Activated gamma-delta T cell treated with Interleukin-2 at 50 U/mL for 16 hours (primary cell): ENCODE measurements around the gene MUC3A.

Experiments used
- DNase-seq: peaks from one replicate; pipeline ENCODE4 v3.0.0-alpha.2; 2020

The MUC3A gene

DNA sequence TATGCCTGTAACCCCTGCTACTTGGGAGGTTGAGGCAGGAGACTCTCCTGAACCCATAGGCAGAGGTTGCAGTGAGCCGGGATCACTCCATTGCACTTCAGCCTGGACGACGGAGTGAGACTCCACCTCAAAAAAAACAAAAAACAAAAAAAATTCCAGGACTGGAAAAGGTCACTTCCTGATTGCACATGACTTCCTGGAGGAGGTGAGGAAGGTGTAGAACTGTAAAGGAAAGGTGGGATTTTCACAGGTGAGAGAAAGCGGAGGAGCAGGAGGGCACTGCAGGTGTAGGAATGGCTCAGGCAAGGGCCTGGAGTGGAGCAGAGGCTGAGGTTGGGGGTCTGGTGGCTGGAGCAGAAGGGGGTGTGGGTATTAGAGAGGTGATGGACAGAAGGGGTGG, 3.2 kb upstream of the MUC3A start:
- no peak for DNase-seq

DNA sequence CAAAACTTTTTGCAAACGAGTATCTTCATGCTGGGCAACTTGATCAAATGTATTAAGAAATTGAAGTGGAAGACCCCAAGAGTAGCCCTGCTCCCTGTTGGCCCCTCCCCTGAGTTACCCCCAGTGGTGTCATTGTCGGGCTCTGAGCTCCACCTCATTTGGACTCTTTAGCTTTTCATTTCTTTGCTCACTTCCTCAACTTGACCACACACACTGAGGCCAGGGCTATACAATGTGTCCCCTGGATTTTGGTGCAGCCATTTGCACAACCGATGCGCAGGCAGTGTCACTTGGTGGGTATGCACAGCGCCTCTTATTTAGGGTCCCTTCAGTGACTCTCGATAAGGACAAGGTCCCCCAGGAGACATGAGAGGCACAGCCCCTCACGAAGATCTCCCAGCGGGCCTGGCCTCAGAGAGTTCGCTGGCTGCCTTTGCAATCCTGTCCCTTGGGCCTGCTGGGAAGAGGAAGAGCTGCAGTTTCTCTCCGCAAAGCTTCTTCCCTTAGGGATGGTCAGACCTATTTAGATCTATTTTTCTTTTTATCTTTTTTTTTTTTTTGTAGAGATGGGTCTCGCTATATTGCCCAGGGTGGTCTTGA, 2.5 kb upstream of the MUC3A start:
- no peak for DNase-seq

DNA sequence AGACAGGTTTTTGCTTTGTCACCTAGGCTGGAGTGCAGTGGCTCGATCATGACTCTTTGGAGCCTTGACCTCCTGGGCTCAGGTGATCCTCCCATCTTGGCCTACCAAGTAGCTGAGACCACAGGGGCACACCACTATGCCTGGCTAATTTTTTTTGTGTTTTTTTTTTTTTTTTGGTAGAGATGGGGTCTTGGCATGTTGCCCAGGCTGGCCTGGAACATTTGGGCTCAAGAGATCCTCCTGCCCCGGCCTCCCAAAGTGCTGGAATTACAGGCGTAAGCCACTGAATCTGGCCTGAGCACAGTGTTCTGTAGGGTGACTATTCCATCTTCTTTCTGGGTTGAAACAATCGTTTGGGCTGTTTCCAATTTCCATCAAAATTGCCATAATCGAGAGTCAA, 1.5 kb upstream of the MUC3A start:
- no peak for DNase-seq

DNA sequence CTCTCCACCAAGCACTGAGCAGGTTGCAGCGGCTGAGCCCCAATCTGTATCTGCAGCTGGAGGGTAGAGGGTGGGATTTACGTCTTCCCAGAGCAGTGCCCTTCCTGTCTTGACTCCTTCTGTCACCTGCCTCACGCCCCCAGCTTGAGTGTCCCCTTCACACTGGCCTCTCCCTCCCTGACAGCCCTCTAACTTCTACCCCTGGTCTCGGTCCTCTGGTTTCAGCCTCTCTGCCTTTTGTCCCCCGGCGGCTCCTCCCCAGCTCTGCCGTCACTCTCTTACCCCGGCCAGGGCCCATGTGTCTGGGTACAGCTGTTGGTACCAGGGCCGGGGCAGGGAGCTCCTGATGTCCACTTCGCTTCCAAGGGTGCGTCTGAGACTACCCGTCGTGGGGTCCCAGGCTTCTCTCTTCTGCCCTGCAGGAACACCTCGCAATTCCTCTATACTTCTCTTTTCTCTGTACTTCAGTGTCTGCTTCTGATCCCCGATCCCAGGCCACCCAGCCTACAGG, 654 bp downstream of the MUC3A start:
- DNase-seq: no peak

DNA sequence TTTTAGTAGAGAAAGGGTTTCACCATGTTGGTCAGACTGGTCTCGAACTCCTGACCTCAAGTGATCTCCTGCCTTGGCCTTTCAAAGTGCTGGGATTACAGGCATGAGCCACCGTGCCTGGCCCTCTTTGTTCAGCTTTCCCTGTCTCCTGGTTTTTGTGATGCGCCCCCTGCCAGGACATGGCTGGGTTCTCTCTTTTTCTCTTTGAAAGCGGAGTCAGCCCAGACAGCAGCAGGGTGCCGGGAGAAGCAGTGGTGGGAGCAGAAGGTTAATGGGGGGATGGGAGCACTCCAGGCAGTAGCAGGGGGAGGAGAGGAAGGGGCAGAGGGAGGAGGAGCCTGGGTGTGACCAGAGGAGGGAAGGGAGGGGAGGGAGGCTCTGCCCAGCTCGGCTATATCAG, 1.8 kb downstream of the MUC3A start:
- DNase-seq: no peak

DNA sequence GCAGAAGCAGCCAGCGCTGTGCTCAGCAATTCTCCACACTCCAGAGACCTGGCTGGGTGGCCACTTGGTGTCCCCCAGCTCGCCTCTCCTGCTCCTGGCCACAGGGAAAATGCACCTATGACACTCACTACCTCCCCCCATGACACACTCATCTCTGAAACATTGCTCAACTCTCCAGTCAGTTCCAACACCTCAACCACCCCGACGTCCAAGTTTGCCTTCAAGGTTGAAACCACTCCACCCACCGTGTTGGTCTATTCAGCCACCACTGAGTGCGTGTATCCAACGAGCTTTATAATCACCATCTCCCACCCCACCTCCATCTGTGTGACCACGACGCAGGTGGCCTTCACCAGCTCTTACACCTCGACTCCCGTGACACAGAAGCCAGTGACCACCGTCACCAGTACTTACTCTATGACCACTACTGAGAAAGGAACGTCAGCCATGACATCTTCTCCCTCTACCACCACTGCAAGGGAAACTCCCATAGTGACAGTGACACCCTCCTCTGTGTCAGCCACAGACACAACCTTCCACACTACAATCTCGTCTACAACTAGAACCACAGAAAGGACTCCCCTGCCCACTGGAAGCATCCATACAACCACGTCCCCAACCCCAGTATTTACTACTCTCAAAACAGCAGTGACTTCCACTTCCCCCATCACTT, 2.7 kb downstream of the MUC3A start:
- no peak for DNase-seq

DNA sequence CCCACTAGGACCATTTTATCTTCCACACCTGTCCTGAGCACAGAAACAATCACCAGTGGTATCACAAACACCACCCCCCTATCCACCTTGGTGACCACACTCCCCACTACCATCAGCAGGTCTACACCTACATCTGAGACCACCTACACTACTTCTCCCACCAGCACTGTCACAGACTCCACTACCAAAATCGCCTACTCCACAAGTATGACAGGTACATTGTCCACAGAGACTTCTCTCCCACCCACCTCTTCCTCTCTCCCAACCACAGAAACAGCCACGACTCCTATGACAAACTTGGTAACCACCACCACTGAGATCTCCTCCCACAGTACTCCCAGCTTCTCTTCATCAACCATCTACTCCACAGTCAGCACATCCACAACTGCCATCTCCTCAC, 3.3 kb downstream of the MUC3A start:
- no peak for DNase-seq

DNA sequence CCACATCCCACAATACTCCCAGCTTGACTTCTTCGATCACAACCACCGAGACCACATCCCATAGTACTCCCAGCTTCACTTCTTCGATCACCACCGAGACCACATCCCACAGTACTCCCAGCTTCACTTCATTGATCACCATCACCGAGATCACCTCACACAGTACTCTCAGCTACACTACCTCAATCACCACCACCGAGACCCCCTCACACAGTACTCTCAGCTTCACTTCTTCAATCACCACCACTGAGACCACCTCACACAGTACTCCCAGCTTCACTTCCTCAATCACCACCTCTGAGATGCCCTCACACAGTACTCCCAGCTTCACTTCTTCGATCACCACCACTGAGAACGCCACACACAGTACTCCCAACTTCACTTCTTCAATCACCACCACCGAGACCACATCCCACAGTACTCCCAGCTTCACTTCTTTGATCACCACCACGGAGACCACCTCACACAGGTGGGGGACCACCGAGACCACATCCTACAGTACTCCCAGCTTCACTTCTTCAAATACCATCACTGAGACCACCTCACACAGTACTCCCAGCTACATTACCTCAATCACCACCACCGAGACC, 8.6 kb downstream of the MUC3A start:
- DNase-seq: no peak

DNA sequence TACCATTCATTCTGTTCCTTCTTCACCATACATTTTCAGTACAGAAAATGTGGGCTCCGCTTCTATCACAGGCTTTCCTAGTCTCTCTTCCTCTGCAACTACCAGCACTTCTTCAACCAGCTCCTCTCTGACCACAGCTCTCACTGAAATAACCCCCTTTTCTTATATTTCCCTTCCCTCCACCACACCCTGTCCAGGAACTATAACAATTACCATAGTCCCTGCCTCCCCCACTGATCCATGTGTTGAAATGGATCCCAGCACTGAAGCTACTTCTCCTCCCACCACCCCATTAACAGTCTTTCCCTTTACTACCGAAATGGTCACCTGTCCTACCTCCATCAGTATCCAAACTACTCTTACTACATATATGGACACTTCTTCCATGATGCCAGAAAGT, 10.6 kb downstream of the MUC3A start:
- no peak for DNase-seq

DNA sequence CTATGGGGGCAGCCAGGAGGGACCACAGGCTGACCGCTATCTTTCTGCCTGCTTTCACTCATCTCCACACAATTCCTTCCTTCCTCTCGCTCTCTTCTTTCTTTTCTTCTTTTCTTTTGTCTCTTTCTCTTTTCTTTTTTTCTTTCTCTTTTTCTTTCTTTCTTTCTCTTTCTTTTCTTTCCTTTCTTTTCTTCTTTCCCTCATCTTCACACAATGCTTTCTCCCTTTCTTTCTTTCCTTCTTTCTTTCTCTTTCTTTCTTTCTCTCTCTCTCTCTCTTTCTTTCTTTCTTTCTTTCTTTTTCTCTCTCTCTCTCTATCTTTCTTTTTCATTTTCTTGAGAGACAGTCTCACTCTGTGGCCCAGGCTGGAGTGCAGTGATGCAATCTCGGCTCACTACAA, 13.2 kb downstream of the MUC3A start:
- DNase-seq: no peak

DNA sequence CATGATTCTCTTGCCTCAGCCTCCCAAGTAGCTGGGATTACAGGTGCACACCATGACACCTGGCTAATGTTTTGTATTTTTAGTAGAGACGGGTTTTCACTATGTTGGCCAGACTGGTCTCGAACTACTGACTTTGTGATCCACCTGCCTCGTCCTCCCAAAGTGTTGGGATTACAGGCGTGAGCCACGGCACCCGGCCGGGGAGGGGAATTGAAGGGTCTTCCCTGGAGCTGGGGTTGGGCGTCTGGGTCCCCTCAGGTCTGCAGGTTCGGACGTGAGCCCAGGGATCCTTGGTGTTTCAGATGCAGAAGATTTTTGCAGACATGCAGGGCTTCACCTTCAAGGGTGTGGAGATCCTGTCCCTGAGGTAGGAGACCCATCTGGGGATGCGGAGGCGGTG, 14.1 kb downstream of the MUC3A start:
- DNase-seq: no peak

DNA sequence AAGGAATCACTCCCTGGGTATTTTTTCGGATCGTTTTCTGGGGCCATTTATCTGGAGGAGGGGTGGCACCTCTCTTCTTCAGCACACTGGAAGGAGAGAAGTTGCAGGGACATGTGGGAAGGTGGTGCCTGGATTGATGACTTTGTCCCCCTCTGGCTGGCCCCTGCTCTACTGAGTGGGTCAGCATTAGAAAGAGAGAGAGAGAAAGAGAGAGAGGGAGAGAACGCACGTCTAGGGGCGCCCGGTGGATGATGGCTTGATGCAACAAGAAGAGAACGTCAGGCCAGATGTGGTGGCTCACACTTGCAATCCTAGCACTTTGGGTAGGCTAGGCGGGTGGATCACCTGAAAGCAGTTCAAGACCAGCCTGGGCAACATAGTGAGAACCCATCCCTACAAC, 14.5 kb downstream of the MUC3A start:
- DNase-seq: no peak

DNA sequence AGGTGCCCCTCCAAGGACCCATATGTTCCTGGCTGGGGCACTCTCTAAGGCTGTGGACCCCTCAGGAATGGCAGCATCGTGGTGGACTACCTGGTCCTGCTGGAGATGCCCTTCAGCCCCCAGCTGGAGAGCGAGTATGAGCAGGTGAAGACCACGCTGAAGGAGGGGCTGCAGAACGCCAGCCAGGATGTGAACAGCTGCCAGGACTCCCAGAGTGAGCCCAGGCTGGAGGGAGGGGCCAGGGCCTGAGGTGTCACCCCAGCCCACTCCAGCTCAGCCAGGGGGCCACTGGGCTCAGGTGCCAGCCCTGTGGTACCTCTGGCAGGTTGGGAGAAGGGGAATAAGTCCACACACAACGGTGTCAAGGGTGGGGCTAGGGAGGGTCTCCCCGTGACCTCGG, 15.3 kb downstream of the MUC3A start:
- no peak for DNase-seq

DNA sequence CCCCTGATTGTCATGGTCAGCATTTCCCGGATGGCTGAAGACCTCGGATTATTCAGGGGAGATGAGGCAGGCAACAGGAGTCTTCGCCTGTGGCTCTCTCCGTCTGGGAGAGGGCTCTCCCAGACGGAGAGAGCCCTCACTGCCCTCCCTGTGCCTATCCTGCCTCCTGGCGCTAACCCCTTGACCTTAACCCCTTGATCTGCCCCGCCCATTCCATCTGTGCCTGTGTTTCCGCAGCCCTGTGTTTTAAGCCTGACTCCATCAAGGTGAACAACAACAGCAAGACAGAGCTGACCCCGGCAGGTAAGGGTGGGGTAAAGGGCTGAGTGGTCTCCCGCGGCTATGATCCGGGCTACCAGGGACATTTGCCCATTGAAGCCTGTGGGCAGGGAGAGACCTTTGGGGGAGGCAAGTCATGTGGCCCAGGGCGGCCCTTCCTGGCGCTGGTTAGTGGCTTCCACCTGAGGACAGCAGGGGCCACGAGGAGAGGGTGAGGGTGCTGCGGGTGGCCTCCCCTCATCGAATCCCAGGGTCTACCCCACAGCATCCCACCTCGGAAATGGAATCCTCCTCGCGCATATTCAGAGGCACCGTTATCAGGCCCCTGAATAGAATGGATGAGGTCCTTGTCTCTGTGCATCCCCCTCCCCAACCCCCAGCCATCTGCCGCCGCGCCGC, 15.8 kb downstream of the MUC3A start:
- no peak for DNase-seq

DNA sequence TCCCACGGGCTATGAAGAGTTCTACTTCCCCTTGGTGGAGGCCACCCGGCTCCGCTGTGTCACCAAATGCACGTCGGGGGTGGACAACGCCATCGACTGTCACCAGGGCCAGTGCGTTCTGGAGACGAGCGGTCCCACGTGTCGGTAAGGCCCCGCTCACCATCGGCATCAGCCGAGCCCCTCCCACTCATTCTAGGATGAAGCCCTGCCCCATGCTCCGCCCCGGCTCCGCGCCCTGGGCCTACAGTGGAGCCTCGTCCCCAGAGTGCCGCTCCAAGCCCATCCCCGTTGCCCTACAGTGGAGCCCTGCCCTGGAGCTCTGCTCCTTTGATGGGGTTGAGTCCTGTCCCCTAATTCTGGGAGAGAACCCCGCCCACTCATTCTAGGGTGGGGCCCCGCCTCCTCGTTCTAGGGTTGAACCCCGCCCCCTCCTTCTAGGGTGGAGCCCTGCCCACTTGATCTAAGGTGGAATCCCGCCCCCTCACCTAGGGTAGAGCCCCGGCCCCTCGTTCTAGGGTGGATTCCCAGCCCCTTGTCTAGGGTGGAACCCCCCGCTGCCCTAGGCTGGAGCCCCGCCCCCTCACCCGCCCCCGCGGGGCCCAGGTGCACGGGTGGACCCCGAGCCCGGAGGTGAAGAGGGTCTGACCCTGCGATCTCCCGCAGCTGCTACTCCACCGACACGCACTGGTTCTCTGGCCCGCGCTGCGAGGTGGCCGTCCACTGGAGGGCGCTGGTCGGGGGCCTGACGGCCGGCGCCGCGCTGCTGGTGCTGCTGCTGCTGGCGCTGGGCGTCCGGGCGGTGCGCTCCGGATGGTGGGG, 16.6 kb downstream of the MUC3A start:
- peak; percentile 66 for DNase-seq

DNA sequence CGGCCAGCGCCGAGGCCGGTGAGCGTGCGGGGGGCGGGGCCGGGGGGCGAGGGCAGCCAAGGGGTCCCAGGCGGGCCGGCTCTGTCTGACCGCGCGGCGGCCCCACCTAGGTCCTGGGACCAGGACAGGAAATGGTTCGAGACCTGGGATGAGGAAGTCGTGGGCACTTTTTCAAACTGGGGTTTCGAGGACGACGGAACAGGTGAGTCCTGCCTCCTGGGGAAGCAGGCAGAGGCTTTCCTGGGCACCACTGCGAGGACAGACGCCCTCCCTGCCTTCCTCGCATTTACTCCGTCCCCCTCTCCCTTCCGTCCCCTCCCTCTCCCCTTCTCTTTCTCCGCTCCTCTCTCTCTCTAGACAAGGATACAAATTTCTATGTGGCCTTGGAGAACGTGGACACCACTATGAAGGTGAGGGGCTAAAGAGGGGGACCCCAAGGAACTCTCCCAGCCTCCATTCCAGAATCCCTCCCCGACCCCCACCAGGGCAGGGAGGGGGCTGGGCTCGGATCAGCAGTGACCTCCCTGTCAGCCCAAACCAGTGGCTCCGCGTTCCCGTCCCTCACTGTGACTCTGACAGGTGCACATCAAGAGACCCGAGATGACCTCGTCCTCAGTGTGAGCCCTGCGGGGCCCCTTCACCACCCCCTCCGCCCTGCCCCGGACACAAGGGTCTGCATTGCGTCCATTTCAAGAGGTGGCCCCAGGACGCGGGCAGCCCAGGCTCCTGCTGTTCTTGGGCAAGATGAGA, 17.4 kb downstream of the MUC3A start:
- DNase-seq: no peak

DNA sequence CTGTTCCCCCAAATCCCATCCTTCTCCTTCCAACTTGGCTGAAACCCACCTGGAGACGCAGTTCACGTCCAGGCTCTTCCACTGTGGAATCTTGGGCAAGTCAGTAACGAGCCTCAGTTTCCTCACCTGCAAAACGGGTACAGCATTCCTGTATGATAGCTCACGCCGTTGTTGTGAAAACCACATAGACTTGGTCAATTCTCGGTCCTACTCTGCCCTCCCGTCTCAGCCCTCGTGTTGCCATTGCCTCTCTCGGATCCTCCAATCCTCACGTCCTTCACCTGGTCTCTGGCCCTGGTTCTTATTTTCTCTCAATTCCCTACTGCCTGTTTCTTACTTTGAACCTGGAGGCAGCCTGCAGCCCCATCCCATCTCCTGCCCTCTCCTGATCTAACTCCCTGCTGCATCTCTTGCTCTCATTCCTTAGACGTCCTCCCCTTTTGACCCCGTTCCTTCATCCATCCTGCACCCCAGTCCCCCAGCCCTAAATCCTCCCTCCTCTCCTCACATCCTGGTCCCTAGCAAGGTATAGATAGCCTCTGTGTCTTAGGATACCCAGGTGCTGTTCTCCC, 18.0 kb downstream of the MUC3A start:
- no peak for DNase-seq

DNA sequence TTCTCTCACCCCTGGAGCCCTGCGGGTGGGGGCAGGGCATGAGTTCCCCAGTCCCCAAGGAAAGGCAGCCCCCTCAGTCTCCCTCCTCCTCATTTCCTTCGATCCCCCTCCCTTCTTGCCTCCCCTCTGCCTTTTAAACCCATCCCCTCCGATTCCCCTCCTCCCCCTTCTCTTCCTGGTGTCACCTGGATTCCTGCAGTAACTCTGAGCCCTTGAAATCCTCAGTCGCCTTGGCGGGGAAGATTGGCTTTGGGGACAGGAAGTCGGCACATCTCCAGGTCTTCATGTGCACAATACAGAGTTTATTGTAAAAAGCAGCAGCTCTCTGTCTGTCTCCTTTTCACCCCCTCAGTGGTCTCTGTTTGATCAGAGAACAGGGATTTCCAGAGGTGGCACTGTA, 18.7 kb downstream of the MUC3A start:
- no peak for DNase-seq

DNA sequence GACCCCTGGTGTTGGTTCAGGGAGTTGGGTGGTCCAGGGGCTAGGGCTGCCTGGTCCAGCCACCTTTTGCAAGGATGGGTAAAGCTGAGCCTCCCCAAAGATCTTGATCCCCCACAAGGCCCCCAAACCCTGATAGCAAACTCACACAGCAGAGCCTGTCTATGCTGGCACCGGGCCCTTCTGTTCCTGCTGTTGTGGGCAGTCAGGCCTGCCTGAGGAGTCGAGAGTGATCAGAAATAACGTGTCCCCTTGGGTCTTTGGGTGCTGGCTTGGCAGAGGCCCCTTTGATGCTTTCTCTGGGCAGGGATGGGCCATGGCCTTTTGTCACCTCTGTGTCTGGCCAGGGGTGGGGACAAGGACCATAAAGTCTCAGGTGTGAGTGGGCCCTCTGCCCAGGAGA, 19.3 kb downstream of the MUC3A start:
- DNase-seq: no peak

DNA sequence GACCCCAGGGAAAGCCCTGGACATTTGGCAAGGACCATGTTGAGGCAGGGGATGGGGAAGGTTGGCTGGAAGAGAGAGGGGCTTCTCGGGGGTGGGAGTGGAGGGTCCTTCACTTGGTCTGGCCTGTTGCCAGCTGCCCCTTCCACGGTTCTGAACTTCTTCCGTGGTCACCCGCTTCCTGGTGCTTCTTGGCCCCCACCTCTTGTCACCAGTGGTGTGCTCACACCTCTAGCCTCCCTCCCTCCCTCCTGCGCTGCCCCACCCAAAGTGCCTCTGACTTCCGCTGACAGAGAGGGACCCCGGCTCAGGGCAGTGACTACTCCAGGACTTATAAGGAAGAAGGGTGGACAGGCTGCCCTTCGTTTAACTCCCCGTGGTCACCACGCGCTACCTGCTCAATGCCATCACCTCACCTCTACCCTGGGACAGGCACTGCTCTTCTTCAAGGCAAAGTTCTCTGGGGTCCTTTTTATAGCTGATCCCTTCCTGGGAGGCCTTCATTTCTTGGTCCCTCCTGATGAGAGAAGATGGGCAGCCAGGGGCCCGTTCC, 19.8 kb downstream of the MUC3A start, which contains the start of gene MUC12:
Gene MUC12, plus strand, starts transcription at position 500 of the 550 bp plus-strand sequence. CDS start 58 bp downstream, outside the sequence.
- DNase-seq: no peak
